Muscle of arm (tissue), 14 donors: Measurements from ENCODE around the gene SNX14. TPM values are rescaled to one million over a fixed set of nuclear protein-coding genes. Genes with fewer than 3 reads are reported as not detected.
"Not testable (repeated sequence)": the region's sequence is repeated elsewhere in the genome, so short reads cannot be mapped to it uniquely, and the experiment has no call there.

Source experiments
- DNase-seq: peaks from one replicate; pipeline ENCODE4 v3.0.0-alpha.2; 2013
- long read RNA-seq, 11 donors: transcript quantifications; one replicate each; lab custom pipeline, GENCODE V29; 2026
- polyA plus RNA-seq, 12 donors: library from polyadenylated mRNA; unstranded; fragments of 120-200 nt; gene quantifications; one replicate each; pipeline ENCODE4 v1.2.1, GENCODE V29; 2013; ENCODE audit not compliant: insufficient read length in 12 of 12

Gene SNX14, protein sequence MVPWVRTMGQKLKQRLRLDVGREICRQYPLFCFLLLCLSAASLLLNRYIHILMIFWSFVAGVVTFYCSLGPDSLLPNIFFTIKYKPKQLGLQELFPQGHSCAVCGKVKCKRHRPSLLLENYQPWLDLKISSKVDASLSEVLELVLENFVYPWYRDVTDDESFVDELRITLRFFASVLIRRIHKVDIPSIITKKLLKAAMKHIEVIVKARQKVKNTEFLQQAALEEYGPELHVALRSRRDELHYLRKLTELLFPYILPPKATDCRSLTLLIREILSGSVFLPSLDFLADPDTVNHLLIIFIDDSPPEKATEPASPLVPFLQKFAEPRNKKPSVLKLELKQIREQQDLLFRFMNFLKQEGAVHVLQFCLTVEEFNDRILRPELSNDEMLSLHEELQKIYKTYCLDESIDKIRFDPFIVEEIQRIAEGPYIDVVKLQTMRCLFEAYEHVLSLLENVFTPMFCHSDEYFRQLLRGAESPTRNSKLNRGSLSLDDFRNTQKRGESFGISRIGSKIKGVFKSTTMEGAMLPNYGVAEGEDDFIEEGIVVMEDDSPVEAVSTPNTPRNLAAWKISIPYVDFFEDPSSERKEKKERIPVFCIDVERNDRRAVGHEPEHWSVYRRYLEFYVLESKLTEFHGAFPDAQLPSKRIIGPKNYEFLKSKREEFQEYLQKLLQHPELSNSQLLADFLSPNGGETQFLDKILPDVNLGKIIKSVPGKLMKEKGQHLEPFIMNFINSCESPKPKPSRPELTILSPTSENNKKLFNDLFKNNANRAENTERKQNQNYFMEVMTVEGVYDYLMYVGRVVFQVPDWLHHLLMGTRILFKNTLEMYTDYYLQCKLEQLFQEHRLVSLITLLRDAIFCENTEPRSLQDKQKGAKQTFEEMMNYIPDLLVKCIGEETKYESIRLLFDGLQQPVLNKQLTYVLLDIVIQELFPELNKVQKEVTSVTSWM
- 10 to 100 TPM in 11 of 12 donors, not detected in 1; 30.8 to 96.1 (median 55.4) TPM for polyA plus RNA-seq
- long read RNA-seq, donor 1, transcript SNX14-206 (3 exons, 755 nt), result major isoform, 12 of 25 reads
- long read RNA-seq, donor 1, partial matches to known transcripts, result 7 of 25 reads
- long read RNA-seq, donor 1, other reads (novel, unspliced or antisense), result 0 of 25 reads
- long read RNA-seq, donor 2, transcript SNX14-201 (29 exons, 3,486 nt), result major isoform, 5 of 9 reads
- long read RNA-seq, donor 2, partial matches to known transcripts, result 0 of 9 reads
- long read RNA-seq, donor 2, other reads (novel, unspliced or antisense), result 0 of 9 reads
- long read RNA-seq, donor 3, partial matches to known transcripts, result 0 of 2 reads
- long read RNA-seq, donor 3, other reads (novel, unspliced or antisense), result 0 of 2 reads
- long read RNA-seq, donor 4, partial matches to known transcripts, result 0 of 1 reads
- long read RNA-seq, donor 4, other reads (novel, unspliced or antisense), result 0 of 1 reads
- long read RNA-seq, donor 5, transcript SNX14-206 (3 exons, 755 nt), result major isoform, 5 of 8 reads
- long read RNA-seq, donor 5, partial matches to known transcripts, result 0 of 8 reads
- long read RNA-seq, donor 5, other reads (novel, unspliced or antisense), result 0 of 8 reads
- long read RNA-seq, donor 6, partial matches to known transcripts, result 0 of 4 reads
- long read RNA-seq, donor 6, other reads (novel, unspliced or antisense), result 0 of 4 reads
- long read RNA-seq, donor 7, partial matches to known transcripts, result 0 of 2 reads
- long read RNA-seq, donor 7, other reads (novel, unspliced or antisense), result 0 of 2 reads
- long read RNA-seq, donor 8, partial matches to known transcripts, result 0 of 4 reads
- long read RNA-seq, donor 8, other reads (novel, unspliced or antisense), result 0 of 4 reads
- long read RNA-seq, donor 9, partial matches to known transcripts, result 0 of 1 reads
- long read RNA-seq, donor 9, other reads (novel, unspliced or antisense), result 0 of 1 reads
- long read RNA-seq, donor 10, partial matches to known transcripts, result 0 of 3 reads
- long read RNA-seq, donor 10, other reads (novel, unspliced or antisense), result 0 of 3 reads
- long read RNA-seq, donor 11, transcript SNX14-206 (3 exons, 755 nt), result major isoform, 5 of 8 reads
- long read RNA-seq, donor 11, partial matches to known transcripts, result 0 of 8 reads
- long read RNA-seq, donor 11, other reads (novel, unspliced or antisense), result 0 of 8 reads

DNA sequence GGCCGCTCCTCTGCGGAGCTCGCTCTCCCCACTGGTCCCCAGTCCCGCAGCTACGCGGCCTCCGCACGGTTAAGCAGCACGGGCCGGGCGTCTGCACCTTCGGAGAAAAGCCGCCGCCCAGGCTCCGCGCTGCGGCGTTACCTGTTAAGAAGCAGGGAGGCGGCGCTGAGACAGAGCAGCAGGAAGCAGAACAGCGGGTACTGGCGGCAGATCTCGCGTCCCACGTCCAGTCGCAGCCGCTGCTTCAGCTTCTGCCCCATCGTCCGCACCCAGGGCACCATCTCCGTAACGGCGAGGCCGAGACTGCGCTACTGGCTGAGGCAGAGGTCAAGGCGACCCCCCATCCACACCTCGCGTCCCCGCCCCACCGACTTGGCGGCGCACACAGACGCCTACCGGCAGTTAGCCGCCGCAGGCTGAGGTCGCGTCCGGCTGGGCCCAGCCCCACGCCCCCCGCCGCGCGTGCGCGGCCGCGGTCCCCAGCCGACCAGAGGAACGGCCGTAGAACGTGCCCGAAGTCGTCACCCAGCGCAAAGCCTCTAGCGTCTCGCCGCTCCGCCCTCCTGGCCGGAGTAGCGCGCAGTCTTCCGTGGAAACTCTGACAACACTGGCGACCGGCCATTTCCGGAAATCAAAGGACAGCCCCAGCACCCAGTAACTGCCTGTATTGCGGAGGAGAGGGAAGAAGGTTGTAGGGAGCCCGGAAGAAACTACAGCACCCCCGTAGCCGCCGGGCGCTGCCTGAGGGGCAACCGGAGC is at the start of gene SNX14:
TSS of gene SNX14 (minus strand) at position 421 of the 759 bp plus-strand sequence. CDS start at position 281, 140 bp downstream.
- DNase-seq, result peak; percentile 97

DNA sequence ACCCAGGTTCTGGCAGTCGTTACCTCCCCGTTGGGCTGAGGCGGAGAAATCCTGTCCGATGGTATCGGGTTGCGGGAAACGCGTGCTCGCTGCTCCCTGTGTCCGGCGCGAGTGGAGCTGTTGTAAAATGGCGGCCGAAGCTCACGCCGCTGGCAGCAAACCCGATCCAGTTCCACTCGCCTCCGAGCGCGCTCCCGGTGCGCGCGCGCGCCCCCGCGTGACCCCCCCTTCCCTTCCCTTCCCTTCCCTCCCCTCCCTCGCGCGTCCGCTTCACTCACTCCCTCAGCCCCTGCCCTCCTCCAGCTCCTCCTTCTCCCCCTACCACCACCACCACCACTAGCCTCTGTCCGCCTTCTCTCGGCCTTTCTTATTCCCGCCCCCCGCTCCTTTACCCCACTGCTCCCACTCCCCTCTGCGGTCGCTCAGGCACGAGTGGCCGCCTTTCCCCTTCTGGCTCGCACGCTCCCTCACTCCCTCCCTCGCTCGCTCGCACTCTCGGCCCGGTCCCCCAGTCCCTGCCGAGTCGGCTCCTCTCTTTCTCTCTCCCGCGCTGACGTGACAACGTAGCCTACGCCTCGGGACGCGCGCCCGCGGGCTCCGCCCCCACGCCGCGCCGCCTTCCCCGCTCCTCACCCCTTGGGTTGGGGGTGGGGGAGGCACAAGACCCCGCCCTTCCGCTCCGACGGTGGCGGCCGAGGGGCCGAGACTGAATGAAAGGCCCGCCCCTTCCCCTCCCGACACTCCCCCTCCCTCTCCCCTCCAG is 49.3 kb upstream of the SNX14 start, which contains the start of gene SYNCRIP:
TSS of gene SYNCRIP (minus strand) at position 113 of the 763 bp plus-strand sequence. CDS start 1,447 bp downstream, outside the sequence.
- DNase-seq, result peak; percentile 98

DNA sequence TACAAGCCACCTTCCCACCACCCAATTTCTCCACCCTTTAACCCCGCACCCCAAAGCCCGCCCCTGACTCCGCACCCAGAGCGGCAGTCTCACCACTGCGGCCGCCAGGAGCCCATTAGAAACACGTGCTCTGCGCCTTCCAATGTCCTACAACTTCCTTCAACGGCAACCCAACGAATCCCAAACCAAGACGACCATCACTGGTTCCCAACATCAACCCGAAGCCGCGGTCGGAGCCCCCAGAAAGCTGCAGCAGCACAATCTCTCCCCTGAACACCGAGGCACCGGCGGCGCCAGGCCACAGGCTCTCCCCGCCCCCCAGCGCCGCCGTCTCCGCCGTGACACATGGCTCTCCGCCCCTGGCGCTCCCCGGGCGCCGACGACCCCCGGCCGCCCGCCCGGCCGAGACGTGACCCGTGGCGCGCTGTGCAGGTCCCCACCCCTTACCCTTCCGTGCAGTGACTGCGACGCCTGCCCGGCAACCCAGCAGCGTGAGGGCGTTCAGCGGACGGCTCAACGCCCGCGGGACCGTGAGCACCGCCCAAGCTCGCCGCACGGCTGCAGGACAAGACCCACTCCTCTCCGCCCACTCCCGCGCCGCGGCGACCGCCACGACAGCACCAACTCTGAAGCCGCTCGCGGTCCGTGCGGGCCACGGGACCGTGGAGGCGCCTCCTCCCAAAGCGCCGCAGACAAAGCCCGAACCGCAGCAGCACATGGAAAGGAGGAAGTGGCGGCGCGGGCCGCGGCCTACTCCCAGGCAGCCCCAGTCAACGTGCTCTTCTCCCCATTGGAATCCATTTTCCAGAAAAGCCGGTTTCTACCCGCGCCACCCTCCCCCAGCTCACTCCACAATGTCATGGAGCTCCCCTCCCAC is 48.5 kb upstream of the SNX14 start:
- DNase-seq, result peak; percentile 51

DNA sequence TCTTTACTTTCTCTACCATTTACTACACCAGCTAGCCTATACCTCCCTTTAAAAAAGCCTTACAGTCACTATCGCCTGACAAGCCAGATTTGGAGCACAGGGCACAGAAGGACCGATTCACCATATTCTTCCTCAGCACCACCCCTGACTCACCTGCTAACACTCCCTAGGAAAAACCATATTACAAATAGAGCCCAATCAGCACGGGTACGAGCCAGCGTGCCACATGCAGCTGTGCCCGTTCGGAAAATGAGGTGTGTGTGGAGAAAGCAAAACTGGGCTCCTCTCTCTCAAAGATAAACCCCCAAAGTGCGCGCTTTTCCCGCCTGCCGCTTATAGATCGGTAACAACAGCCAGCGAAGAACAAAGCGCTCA is 47.9 kb upstream of the SNX14 start:
- DNase-seq, result no peak

DNA sequence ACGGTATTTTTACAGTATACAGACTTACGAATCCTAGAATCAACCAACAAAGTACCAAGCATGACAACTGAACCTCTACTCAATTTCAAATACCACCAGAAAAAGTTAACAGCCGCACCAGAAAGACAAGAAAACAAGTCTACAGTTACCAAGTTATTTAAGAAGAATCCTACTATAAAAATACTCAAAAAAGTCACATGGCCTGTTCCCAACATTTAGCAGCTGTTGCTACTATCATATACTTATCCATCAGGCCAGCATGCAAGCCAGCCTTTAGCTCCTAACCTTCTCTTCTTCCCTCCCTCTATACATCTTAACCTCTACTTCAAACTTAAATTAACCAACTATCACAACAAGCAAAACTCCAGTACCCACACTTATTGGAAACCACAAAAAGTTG is 47.2 kb upstream of the SNX14 start:
- DNase-seq, result no peak

DNA sequence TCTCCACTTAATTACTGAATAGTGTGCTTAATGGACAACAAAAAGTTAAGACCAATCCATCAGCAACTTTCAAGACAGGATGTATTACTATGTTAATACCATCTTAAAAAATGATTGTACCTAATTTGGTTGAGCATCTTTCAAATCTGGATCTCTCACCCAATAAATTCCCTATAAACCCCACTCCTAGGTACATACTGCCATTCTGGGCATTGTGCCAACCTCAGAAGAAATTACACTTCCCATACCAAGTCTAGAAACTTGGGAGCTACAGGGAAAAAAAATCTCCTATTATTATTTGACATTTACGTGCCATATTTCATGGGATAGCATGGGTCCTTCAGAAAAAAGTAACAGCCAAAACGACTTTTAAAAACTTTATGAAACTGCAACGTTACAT is 43.9 kb upstream of the SNX14 start:
- no peak for DNase-seq

DNA sequence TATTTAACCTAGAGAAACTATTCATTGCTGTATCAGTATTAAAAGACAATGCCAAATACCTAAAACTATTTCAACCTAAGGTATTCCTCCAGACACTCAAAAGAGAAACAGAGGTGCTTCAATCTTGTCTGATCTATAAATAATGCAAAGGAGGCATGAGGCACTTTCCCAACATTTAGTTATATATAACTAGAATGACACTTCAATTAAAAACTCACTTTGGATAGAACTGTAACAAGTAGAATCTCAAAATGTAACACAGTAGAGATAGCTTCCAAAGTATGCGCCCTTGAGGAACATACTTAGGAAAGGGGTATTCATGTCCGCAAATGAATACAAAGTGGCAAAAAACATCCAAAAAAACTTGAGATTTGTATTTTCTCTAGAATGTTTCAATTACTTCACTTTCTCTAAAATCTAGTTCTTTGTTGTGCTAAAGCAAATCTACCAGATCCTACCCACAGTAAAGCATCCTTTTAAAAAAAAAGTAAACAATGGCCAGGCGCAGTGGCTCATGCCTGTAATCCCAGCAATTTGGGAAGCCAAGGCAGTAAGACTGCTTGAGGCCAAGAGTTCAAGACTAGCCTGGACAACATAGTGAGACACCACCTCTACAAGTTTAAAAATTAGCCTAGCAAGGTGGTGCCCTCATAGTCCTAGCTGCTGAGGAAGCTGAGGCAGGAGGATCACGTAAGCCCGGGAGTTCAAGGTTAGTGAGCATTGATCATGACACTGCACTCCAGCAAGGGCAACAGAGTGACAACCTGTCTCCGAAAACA is 38.7 kb upstream of the SNX14 start:
- DNase-seq, result no peak

DNA sequence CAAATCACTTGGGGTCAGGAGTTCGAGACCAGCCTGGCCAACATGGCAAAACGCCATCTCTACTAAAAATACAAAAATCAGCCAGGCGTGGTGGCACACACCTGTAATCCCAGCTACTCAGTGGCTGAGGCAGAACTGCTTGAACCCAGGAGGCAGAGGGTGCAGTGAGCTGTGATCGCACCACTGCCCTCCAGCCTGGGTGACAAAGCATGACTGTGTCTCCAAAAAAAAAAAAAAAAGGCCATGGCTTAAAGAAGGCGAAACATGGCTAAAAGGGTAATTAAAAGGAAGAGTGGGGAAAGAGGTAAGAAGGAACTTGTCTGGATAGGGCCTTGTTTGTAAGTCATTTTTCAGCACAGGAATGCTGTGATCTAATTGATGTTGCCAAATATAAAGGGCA is 37.5 kb upstream of the SNX14 start:
- DNase-seq, result not testable (repeated sequence)

DNA sequence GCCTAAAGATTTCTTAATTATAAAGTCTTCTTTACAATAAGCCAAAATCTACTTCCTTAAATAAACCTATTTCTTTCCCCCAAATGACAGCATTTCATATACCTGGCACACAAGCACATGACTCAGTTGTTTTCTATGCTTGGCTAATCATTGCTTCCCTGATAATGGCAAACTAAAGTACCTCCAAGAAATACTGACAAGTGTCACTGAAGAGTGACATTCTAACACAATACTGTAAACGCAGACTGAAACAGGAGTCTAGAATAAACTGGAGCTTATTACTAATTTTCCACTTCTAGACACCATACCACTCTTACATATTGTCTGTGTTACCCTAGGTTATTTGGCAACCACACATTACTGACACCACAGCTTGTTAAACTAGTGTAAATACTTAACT is 34.7 kb upstream of the SNX14 start:
- DNase-seq, result no peak

DNA sequence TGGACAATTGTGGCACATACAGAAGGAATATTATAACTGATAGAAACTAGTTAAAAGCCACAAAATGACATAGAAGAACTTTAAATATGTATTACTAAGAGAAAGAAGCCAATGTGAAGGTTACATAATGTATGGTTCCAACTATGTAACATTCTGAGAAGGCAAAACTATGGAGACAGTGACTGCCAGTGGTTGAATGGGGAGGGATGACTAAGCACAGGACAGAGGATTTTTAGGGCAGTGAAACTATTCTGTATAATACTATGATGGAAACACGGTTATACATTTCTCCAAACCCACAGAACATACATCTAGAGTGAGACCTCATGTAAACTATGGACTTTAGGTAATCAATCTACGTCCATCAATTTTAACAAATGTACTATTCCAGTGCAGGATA is 26.6 kb upstream of the SNX14 start:
- no peak for DNase-seq

DNA sequence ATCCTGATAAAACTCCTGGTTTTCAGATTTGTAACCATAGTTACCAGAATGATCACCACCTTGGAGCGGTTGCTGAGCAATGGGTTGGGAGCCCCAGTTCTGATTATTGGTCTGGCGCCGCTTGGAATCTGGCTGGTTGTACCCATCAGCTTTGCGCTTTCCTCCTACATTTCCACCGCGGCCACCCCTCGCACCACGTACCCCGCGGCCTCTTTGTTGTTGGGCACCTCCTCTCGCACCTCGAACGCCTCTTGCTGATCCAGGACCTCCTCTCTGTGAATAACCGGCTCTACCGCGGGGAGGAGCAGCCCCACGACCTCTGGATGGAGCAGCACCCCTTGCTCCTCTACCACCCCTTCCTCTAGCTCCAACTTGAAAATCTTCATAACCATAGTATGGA is 21.1 kb upstream of the SNX14 start:
- DNase-seq, result no peak

DNA sequence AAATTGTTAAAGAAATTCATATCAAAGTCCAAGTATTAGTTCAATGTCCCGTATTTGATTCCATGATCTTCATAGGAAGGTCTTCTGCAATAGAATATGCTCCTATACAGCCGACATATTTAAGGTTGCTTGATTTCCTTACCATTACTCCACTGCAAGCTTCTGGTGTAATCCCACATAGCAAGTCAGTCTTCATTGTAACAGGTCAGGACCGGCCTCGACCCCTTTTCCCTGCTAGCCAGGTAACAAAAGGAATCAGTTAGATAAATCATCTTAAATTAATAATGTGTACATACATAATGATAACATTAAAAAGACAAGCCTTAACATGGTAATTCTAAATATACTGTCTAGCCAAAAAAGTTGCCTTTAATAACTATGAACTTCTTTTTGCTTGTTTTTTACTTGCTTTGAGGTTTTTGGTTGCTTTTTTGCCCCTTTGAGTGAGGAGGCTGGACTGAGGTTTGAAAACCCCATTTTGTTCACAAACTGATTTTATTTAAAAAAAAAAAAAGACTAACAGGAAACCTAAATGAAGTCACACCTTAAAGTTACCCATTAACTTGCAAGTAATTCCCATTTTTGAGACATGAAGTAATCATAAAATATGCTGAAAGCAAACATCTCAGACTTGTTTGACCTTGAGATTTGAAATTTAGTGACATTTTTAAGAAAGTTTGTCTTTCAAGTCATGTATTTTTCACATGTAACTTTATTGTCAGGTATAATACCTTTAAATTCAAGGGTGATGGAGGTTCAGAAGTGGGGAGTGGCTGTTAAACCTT is 19.2 kb upstream of the SNX14 start:
- DNase-seq, result no peak

DNA sequence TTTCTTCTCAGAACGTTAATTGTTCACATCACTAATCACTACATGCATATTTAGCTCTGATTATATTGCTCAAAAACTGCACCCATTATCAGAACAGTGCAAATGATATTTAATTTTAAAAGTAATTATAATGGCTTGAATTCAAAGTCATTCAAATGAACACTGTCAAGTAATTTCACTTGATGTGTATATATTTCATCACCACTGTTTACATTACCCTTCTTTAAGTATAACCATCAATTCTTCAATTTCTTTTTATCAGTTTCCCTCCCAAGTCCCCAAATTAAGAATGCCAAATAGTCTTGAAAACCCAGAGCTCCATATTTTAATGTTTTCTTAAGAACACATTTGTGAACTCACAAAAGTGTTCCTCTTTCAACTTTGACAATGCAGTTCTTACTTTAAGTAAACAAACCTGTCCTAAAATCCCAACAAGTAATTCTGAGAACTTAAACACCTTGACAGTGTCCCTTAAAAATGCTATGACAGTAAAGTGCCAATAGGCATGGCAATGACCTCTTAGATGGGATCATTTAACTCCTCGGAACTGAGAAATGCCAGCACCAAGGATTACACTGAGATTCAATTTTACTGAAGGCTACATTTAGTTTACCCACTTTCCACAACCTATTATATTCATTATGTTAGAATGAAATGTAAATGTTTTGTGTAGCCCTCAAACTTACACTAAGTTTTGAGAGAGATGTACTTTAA is 16.7 kb upstream of the SNX14 start:
- no peak for DNase-seq

DNA sequence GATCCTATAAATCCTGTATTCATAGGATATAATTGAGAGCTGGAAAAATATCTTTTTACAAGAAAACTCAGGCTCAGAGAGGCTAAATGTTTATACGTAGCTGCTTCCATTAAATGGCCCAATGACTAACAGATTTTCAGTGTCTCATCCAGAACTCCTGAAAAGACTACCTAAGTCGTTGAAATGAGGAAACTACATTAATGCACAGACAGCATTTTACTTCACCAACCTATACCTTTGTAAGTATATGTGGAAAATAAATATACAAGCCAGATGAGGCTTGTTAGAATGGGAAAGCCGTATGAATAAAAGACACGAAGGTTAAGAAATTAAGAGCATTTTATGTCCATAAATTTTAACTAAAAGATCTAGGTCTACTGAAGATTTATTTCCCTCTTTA is 8.4 kb upstream of the SNX14 start:
- no peak for DNase-seq

DNA sequence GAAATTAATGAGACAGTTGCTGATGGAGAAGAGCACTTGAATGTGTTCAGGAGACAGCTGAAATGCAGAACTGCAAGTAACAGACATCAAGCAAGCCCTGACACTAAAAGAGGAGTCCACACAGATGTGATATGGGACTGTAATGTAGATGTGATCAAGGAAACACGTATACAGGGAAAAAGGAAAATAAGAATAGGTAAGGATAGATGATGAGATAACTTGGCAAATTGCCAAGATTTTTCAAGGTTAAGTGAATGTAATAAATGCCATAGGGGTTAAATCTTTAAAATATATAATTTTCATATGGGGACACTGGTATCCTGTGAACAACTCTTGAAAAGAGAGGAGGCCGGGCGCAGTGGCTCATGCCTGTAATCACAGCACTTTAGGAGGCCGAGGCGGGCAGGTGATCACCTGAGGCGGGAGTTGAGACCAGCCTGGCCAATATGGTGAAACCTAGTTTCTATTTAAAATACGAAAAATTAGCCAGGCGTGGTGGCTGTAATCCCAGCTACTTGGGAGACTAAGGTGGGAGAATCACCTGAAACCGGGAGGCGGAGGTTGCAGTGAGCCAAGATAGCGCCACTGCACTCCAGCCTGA is 7.2 kb upstream of the SNX14 start:
- no peak for DNase-seq
